ENCODE measurements around the gene MTX3.

MTX3 gene

GRCh38 chr5:79961716-79962574 lies 29.1 kb downstream of the MTX3 start:
- H3K18ac ChIP-seq (ENCODE audit: low read depth in 1 of 2, low read length in 2 of 2): no peak overlapping the region
- H2BK15ac ChIP-seq (ENCODE audit: low read depth, poor library complexity, severe bottlenecking): peak overlapping the region; percentile 8
- peaks cover 3% of the 10 kb centered on the region for H3K4me1 ChIP-seq (ENCODE audit: control insufficient read depth, insufficient read depth, low read depth, low read length)
- no peak overlapping the region for H3K27ac ChIP-seq (ENCODE audit: low read length, poor library complexity, severe bottlenecking)
- H3K4me3 ChIP-seq (ENCODE audit: insufficient read depth in 1 of 2, low read depth in 1 of 2, low read length in 2 of 2): no peak overlapping the region
- H2AFZ ChIP-seq (ENCODE audit: low read depth, low read length): no peak overlapping the region
- peak overlapping the region; percentile 12 for H4K8ac ChIP-seq (ENCODE audit: low read length)
- no peak overlapping the region for H4K91ac ChIP-seq (ENCODE audit: low read length)
- no peak overlapping the region for H3K9ac ChIP-seq (ENCODE audit: low read length)
- no peak overlapping the region for H3K14ac ChIP-seq (ENCODE audit: low read length in 2 of 2)
- 93% methylated on average over 7 of the region's 9 CpGs for WGBS
- peaks cover 0 to 2% of the 10 kb centered on the region in 2 experiments for H3K27me3 ChIP-seq (ENCODE audit: control insufficient read depth in 1 of 2, insufficient read depth in 1 of 2, low read length in 2 of 2)
- no peak overlapping the region for H2BK120ac ChIP-seq (ENCODE audit: low read depth, low read length)
- H2BK5ac ChIP-seq (ENCODE audit: low read depth, low read length, poor library complexity, severe bottlenecking): no peak overlapping the region
- H3K79me1 ChIP-seq (replicated peaks; ENCODE audit: low read length, poor library complexity, severe bottlenecking): no peaks in the 10 kb centered on the region
- H2BK12ac ChIP-seq (ENCODE audit: low read length in 2 of 2): no peak overlapping the region
- no peak overlapping the region for H3K4me2 ChIP-seq (ENCODE audit: low read length, poor library complexity, severe bottlenecking)
- H2AK5ac ChIP-seq (ENCODE audit: low read length, severe bottlenecking): no peak overlapping the region
- no peak overlapping the region for H3K23ac ChIP-seq (ENCODE audit: low read length in 2 of 2)
- no peaks in the 10 kb centered on the region for H3K9me3 ChIP-seq (ENCODE audit: control insufficient read depth, low read length)
- H3K36me3 ChIP-seq (ENCODE audit: control insufficient read depth in 1 of 2, insufficient read depth in 2 of 2, low read depth in 1 of 2, low read length in 2 of 2): no peaks in the 10 kb centered on the region
- DNase-seq: no peak
- no peak overlapping the region for H3K4ac ChIP-seq (ENCODE audit: low read depth in 1 of 2, low read length in 2 of 2)

GRCh38 chr5:79959407-79959806 lies 31.7 kb downstream of the MTX3 start:
- Histone ChIP-seq H3K4me1 (ENCODE audit: control insufficient read depth, insufficient read depth, low read depth, low read length) (peaks cover 7% of the 10 kb centered on the region), H2BK120ac (ENCODE audit: low read depth, low read length) (no peak overlapping the region), H3K79me1 (replicated peaks; ENCODE audit: low read length, poor library complexity, severe bottlenecking) (no peaks in the 10 kb centered on the region), H3K23ac (ENCODE audit: low read length in 2 of 2) (no peak overlapping the region), H3K4me3 (ENCODE audit: insufficient read depth in 1 of 2, low read depth in 1 of 2, low read length in 2 of 2) (no peak overlapping the region), H3K4me2 (ENCODE audit: low read length, poor library complexity, severe bottlenecking) (no peak overlapping the region), H3K36me3 (ENCODE audit: control insufficient read depth in 1 of 2, insufficient read depth in 2 of 2, low read depth in 1 of 2, low read length in 2 of 2) (no peaks in the 10 kb centered on the region), H3K18ac (ENCODE audit: low read depth in 1 of 2, low read length in 2 of 2) (no peak overlapping the region), H2AK5ac (ENCODE audit: low read length, severe bottlenecking) (no peak overlapping the region), H4K8ac (ENCODE audit: low read length) (no peak overlapping the region), H3K9me3 (ENCODE audit: control insufficient read depth, low read length) (no peaks in the 10 kb centered on the region), H3K4ac (ENCODE audit: low read depth in 1 of 2, low read length in 2 of 2) (no peak overlapping the region), H3K27ac (ENCODE audit: low read length, poor library complexity, severe bottlenecking) (no peak overlapping the region), H3K9ac (ENCODE audit: low read length) (no peak overlapping the region), H2BK15ac (ENCODE audit: low read depth, poor library complexity, severe bottlenecking) (no peak overlapping the region), H2BK12ac (ENCODE audit: low read length in 2 of 2) (no peak overlapping the region), H3K27me3 (ENCODE audit: control insufficient read depth in 1 of 2, insufficient read depth in 1 of 2, low read length in 2 of 2) (no peaks in the 10 kb centered on the region), H3K14ac (ENCODE audit: low read length in 2 of 2) (no peak overlapping the region), H2AFZ (ENCODE audit: low read depth, low read length) (no peak overlapping the region), H4K91ac (ENCODE audit: low read length) (no peak overlapping the region), H2BK5ac (ENCODE audit: low read depth, low read length, poor library complexity, severe bottlenecking) (no peak overlapping the region)
- WGBS: 89% methylated on average over 8 of the region's 8 CpGs
- no peak for DNase-seq

- Histone ChIP-seq H3K27ac (ENCODE audit: low read length, poor library complexity, severe bottlenecking) (no peak overlapping the region), H3K36me3 (ENCODE audit: control insufficient read depth in 1 of 2, insufficient read depth in 2 of 2, low read depth in 1 of 2, low read length in 2 of 2) (no peaks in the 10 kb centered on the region), H3K4me2 (ENCODE audit: low read length, poor library complexity, severe bottlenecking) (no peak overlapping the region), H2BK12ac (ENCODE audit: low read length in 2 of 2) (no peak overlapping the region), H3K4ac (ENCODE audit: low read depth in 1 of 2, low read length in 2 of 2) (no peak overlapping the region), H3K9ac (ENCODE audit: low read length) (peak overlapping the region; percentile 41), H2AK5ac (ENCODE audit: low read length, severe bottlenecking) (no peak overlapping the region), H4K8ac (ENCODE audit: low read length) (no peak overlapping the region), H3K18ac (ENCODE audit: low read depth in 1 of 2, low read length in 2 of 2) (peak overlapping the region in 1 of 2 experiments; percentile 48), H3K9me3 (ENCODE audit: control insufficient read depth, low read length) (no peaks in the 10 kb centered on the region), H3K4me1 (ENCODE audit: control insufficient read depth, insufficient read depth, low read depth, low read length) (peaks cover 4% of the 10 kb centered on the region), H3K27me3 (ENCODE audit: control insufficient read depth in 1 of 2, insufficient read depth in 1 of 2, low read length in 2 of 2) (peaks cover 5 to 7% of the 10 kb centered on the region in 2 experiments), H2BK120ac (ENCODE audit: low read depth, low read length) (no peak overlapping the region), H2BK5ac (ENCODE audit: low read depth, low read length, poor library complexity, severe bottlenecking) (no peak overlapping the region), H3K23ac (ENCODE audit: low read length in 2 of 2) (no peak overlapping the region), H2AFZ (ENCODE audit: low read depth, low read length) (no peak overlapping the region), H3K14ac (ENCODE audit: low read length in 2 of 2) (no peak overlapping the region), H2BK15ac (ENCODE audit: low read depth, poor library complexity, severe bottlenecking) (no peak overlapping the region), H3K79me1 (replicated peaks; ENCODE audit: low read length, poor library complexity, severe bottlenecking) (no peaks in the 10 kb centered on the region), H3K4me3 (ENCODE audit: insufficient read depth in 1 of 2, low read depth in 1 of 2, low read length in 2 of 2) (no peak overlapping the region), H4K91ac (ENCODE audit: low read length) (no peak overlapping the region)
- DNase-seq: peak; percentile 12
- 64% methylated on average over 6 of the region's 6 CpGs for WGBS
Observed at GRCh38 chr5:79955941-79956670, 35.0 kb downstream of the MTX3 start.

- Histone ChIP-seq H2BK15ac (ENCODE audit: low read depth, poor library complexity, severe bottlenecking) (no peak overlapping the region), H3K27ac (ENCODE audit: low read length, poor library complexity, severe bottlenecking) (no peak overlapping the region), H3K18ac (ENCODE audit: low read depth in 1 of 2, low read length in 2 of 2) (no peak overlapping the region), H3K4me2 (ENCODE audit: low read length, poor library complexity, severe bottlenecking) (no peak overlapping the region), H3K4me1 (ENCODE audit: control insufficient read depth, insufficient read depth, low read depth, low read length) (peaks cover 4% of the 10 kb centered on the region), H2BK120ac (ENCODE audit: low read depth, low read length) (no peak overlapping the region), H4K8ac (ENCODE audit: low read length) (no peak overlapping the region), H2BK5ac (ENCODE audit: low read depth, low read length, poor library complexity, severe bottlenecking) (no peak overlapping the region), H3K9me3 (ENCODE audit: control insufficient read depth, low read length) (no peaks in the 10 kb centered on the region), H3K23ac (ENCODE audit: low read length in 2 of 2) (no peak overlapping the region), H3K4ac (ENCODE audit: low read depth in 1 of 2, low read length in 2 of 2) (no peak overlapping the region), H2BK12ac (ENCODE audit: low read length in 2 of 2) (no peak overlapping the region), H3K9ac (ENCODE audit: low read length) (peak overlapping the region; percentile 41), H3K14ac (ENCODE audit: low read length in 2 of 2) (no peak overlapping the region), H3K79me1 (replicated peaks; ENCODE audit: low read length, poor library complexity, severe bottlenecking) (no peaks in the 10 kb centered on the region), H4K91ac (ENCODE audit: low read length) (no peak overlapping the region), H3K4me3 (ENCODE audit: insufficient read depth in 1 of 2, low read depth in 1 of 2, low read length in 2 of 2) (no peak overlapping the region), H2AFZ (ENCODE audit: low read depth, low read length) (no peak overlapping the region), H3K27me3 (ENCODE audit: control insufficient read depth in 1 of 2, insufficient read depth in 1 of 2, low read length in 2 of 2) (peaks cover 5 to 7% of the 10 kb centered on the region in 2 experiments), H3K36me3 (ENCODE audit: control insufficient read depth in 1 of 2, insufficient read depth in 2 of 2, low read depth in 1 of 2, low read length in 2 of 2) (no peaks in the 10 kb centered on the region), H2AK5ac (ENCODE audit: low read length, severe bottlenecking) (no peak overlapping the region)
- 79% methylated on average over 5 of the region's 5 CpGs for WGBS
- DNase-seq: no peak
Observed at GRCh38 chr5:79955356-79955895, 35.6 kb downstream of the MTX3 start.

All from mesenchymal stem cell (in vitro differentiated cells and primary cell).